ENCODE data around the gene NEDD9.

The NEDD9 gene

GRCh38 chr6:11258260-11259237, 26.1 kb upstream of the NEDD9 start:
- DNase-seq = no peak

GRCh38 chr6:11255610-11256009, 23.1 kb upstream of the NEDD9 start:
- no peak for DNase-seq

GRCh38 chr6:11253594-11253993, 21.1 kb upstream of the NEDD9 start:
- DNase-seq = no peak

- DNase-seq = no peak
Observed at GRCh38 chr6:11251553-11252360, 19.3 kb upstream of the NEDD9 start.

GRCh38 chr6:11250108-11250507, 17.6 kb upstream of the NEDD9 start:
- DNase-seq = no peak

- no peak for DNase-seq
Observed at GRCh38 chr6:11248974-11249761, 16.7 kb upstream of the NEDD9 start.

- no peak for DNase-seq
Observed at GRCh38 chr6:11246722-11247121, 14.3 kb upstream of the NEDD9 start.

GRCh38 chr6:11245381-11246256, 13.2 kb upstream of the NEDD9 start:
- no peak for DNase-seq

GRCh38 chr6:11244387-11245126, 12.1 kb upstream of the NEDD9 start:
- DNase-seq = no peak

- no peak for DNase-seq
Observed at GRCh38 chr6:11243861-11244260, 11.4 kb upstream of the NEDD9 start.

- DNase-seq = no peak
Observed at GRCh38 chr6:11242711-11243110, 10.2 kb upstream of the NEDD9 start.

GRCh38 chr6:11241793-11242201, 9.3 kb upstream of the NEDD9 start:
- no peak for DNase-seq

GRCh38 chr6:11241154-11241792, 8.8 kb upstream of the NEDD9 start:
- no peak for DNase-seq

- no peak for DNase-seq
Observed at GRCh38 chr6:11237956-11238355, 5.5 kb upstream of the NEDD9 start.

- DNase-seq = no peak
Observed at GRCh38 chr6:11237428-11237827, 5.0 kb upstream of the NEDD9 start.

- no peak for DNase-seq
Observed at GRCh38 chr6:11236915-11237314, 4.4 kb upstream of the NEDD9 start.

- DNase-seq = no peak
Observed at GRCh38 chr6:11236076-11236750, 3.7 kb upstream of the NEDD9 start.

- DNase-seq = no peak
Observed at GRCh38 chr6:11235062-11235461, 2.6 kb upstream of the NEDD9 start.

- no peak for DNase-seq
Observed at GRCh38 chr6:11233673-11234573, 1.5 kb upstream of the NEDD9 start.
